HepG2 (cell line): ENCODE results near the gene PML. TPM values are rescaled to one million over a fixed set of nuclear protein-coding genes. Genes with fewer than 3 reads are reported as not detected.

Experiments used
- ATAC-seq: fragments of 200-7000 bp; cut with Tn5 transposase; 3 replicates; pipeline ENCODE4 v1.9.1; 2020; ENCODE audit warnings: mild to moderate bottlenecking, moderate library complexity
- BruUV-seq: library from RNA; stranded (reverse); fragments of 400-500 nt; replicated peaks from 2 replicates; lab custom pipeline; 2021; lab: Mats Ljungman, UMichigan
- CTCF ChIA-PET: fragments of 300-600 bp; formaldehyde crosslinking; extraction: SDS; loops from one replicate; lab custom pipeline; 2021; ENCODE audit warnings: low total read pairs, inconsistent platforms, low intra/inter-chr PET ratio; lab: Yijun Ruan, JAX
- POLR2A ChIA-PET: fragments of 350-600 bp; sonication (Branson Sonifier 250); formaldehyde crosslinking; loops from one replicate; lab custom pipeline; 2020; ENCODE audit warnings: antibody characterized with exemption, inconsistent platforms; lab: Yijun Ruan, JAX
- DNase-seq: peaks from one replicate; pipeline ENCODE4 v3.0.0-alpha.2; 2015; ENCODE audit warnings: low spot score
- FAIRE-seq: peaks from 3 replicates; lab custom pipeline; 2011; peaks lifted over from hg19 to GRCh38; lab: Jason Lieb, UNC
- H2AFZ ChIP-seq: one replicate; pipeline ENCODE4 v1.6.1; 2011; ENCODE audit warnings: low read length, inconsistent platforms
- H3K27ac ChIP-seq: fragments of 300-600 bp; 3 replicates; pipeline ENCODE4 v1.8.0; 2011; ENCODE audit warnings: mixed run types, mild to moderate bottlenecking, mixed read lengths, low read length, inconsistent platforms; ENCODE audit not compliant: insufficient read depth; ENCODE audit errors: extremely low read length
- H3K27me3 ChIP-seq, 2 experiments: fragments of 200-600 bp in 1 of 2; 2 replicates in 1 of 2; 3 replicates in 1 of 2; pipeline versions ENCODE4 v1.6.0 to v1.8.0; 2011; ENCODE audit warnings: low read length in 2 of 2, mild to moderate bottlenecking in 2 of 2, moderate library complexity in 2 of 2, inconsistent platforms in 1 of 2; ENCODE audit not compliant: insufficient read depth in 2 of 2, control insufficient read depth in 1 of 2
- H3K36me3 ChIP-seq, 2 experiments: fragments of 200-600 bp in 1 of 2; replicated peaks in 1 of 2; 2 replicates in 1 of 2; 3 replicates in 1 of 2; pipeline versions ENCODE4 v1.5.1 to v1.8.0; 2011; ENCODE audit warnings: low read length in 2 of 2, inconsistent platforms in 1 of 2; ENCODE audit not compliant: insufficient read depth in 2 of 2, control insufficient read depth in 1 of 2
- H3K4me1 ChIP-seq: 2 replicates; pipeline ENCODE4 v1.5.1; 2012; ENCODE audit warnings: low read length, inconsistent platforms; ENCODE audit not compliant: insufficient read depth
- H3K4me2 ChIP-seq: 2 replicates; pipeline ENCODE4 v1.6.0; 2011; ENCODE audit warnings: low read depth, low read length, inconsistent platforms
- H3K4me3 ChIP-seq, 3 experiments: fragments of 200-600 bp in 1 of 3; sonication (generic), shearing (Covaris generic) in 1 of 3; replicated peaks in 1 of 3; 2 replicates each; pipeline ENCODE4 v1.5.1; 2011 to 2016; ENCODE audit warnings: low read length in 3 of 3, inconsistent platforms in 2 of 3, low read depth in 2 of 3, mild to moderate bottlenecking in 2 of 3, control low read depth in 1 of 3, mixed read lengths in 1 of 3; ENCODE audit not compliant: insufficient read depth in 1 of 3
- H3K79me2 ChIP-seq: one replicate; pipeline ENCODE4 v1.6.1; 2011; ENCODE audit warnings: low read length, inconsistent platforms; ENCODE audit not compliant: insufficient read depth
- H3K9ac ChIP-seq: 2 replicates; pipeline ENCODE4 v1.6.0; 2011; ENCODE audit warnings: mild to moderate bottlenecking, low read depth, low read length, inconsistent platforms; ENCODE audit not compliant: insufficient read depth
- H3K9me3 ChIP-seq: 2 replicates; pipeline ENCODE4 v1.5.1; 2012; ENCODE audit warnings: mild to moderate bottlenecking, low read length
- H4K20me1 ChIP-seq: 2 replicates; pipeline ENCODE4 v1.6.0; 2011; ENCODE audit warnings: inconsistent platforms, mild to moderate bottlenecking, low read length, moderate library complexity; ENCODE audit not compliant: insufficient read depth
- ARNTL ChIP-seq: sonication (generic); formaldehyde crosslinking; IDR thresholded peaks from 2 replicates; pipeline ENCODE4 v1.4.0; 2020; ENCODE audit warnings: mild to moderate bottlenecking, missing genetic modification reagents
- DMTF1 ChIP-seq: sonication (generic); formaldehyde crosslinking; IDR thresholded peaks from 2 replicates; pipeline ENCODE4 v1.4.0; 2020; ENCODE audit warnings: mild to moderate bottlenecking, missing genetic modification reagents
- HDAC2 ChIP-seq: sonication (generic); formaldehyde crosslinking; IDR thresholded peaks from 2 replicates; pipeline ENCODE4 v1.4.0; 2020; ENCODE audit warnings: missing genetic modification reagents
- HNRNPUL1 ChIP-seq: fragments of 200-400 bp; formaldehyde crosslinking; IDR thresholded peaks from 2 replicates; pipeline ENCODE4 v1.6.1; 2017; ENCODE audit warnings: low read depth, mild to moderate bottlenecking, low read length, moderate library complexity
- KAT2B ChIP-seq: fragments of 150-350 bp; IDR thresholded peaks from 2 replicates; pipeline ENCODE4 v1.6.1; 2014; ENCODE audit warnings: low read depth, low read length, borderline replicate concordance
- PHF20 ChIP-seq: sonication (generic); formaldehyde crosslinking; IDR thresholded peaks from 2 replicates; pipeline ENCODE4 v1.5.0; 2020; ENCODE audit warnings: mild to moderate bottlenecking, missing genetic modification reagents
- RNF2 ChIP-seq: fragments of 450-650 bp; conservative IDR thresholded peaks from 2 replicates; pipeline ENCODE4 v1.6.1; 2016; ENCODE audit warnings: low read depth
- SALL1 ChIP-seq: sonication (generic); formaldehyde crosslinking; IDR thresholded peaks from 2 replicates; pipeline ENCODE4 v1.8.0; 2022; ENCODE audit warnings: mild to moderate bottlenecking, missing genetic modification reagents
- SIN3A ChIP-seq: IDR thresholded peaks from 2 replicates; pipeline ENCODE4 v1.6.1; 2011; ENCODE audit warnings: low read depth, mild to moderate bottlenecking, control low read depth, low read length, borderline replicate concordance
- ZNF124 ChIP-seq: sonication (generic); formaldehyde crosslinking; IDR thresholded peaks from 2 replicates; pipeline ENCODE4 v1.4.0; 2020; ENCODE audit warnings: missing genetic modification reagents
- ZNF136 ChIP-seq: sonication (generic); formaldehyde crosslinking; IDR thresholded peaks from 2 replicates; pipeline ENCODE4 v1.8.1; 2022; ENCODE audit warnings: low read depth, mild to moderate bottlenecking, moderate library complexity, missing genetic modification reagents
- ZNF530 ChIP-seq: sonication (generic); formaldehyde crosslinking; IDR thresholded peaks from 2 replicates; pipeline ENCODE4 v1.5.0; 2020; ENCODE audit warnings: low read depth, mild to moderate bottlenecking, missing genetic modification reagents
- ZNF563 ChIP-seq: sonication (generic); formaldehyde crosslinking; IDR thresholded peaks from 2 replicates; pipeline ENCODE4 v1.8.0; 2022; ENCODE audit warnings: mild to moderate bottlenecking, moderate library complexity, missing genetic modification reagents
- ZNF644 ChIP-seq: IDR thresholded peaks from 2 replicates; pipeline ENCODE4 v1.6.1; 2016; ENCODE audit warnings: low read depth
- ZNF660 ChIP-seq: sonication (generic); formaldehyde crosslinking; IDR thresholded peaks from 2 replicates; pipeline ENCODE4 v1.5.1; 2020; ENCODE audit warnings: mild to moderate bottlenecking, low read depth, missing genetic modification reagents, borderline replicate concordance
- WGBS: methylation state at CpG from one replicate; pipeline ENCODE4 v1.1.6; 2017; ENCODE audit warnings: low lambda C conversion rate; 5-methylcytosine and 5-hydroxymethylcytosine counted together
- in situ Hi-C: cut with HindIII; loops from 2 replicates; pipeline ENCODE4 v1.10.0; 2017; ENCODE audit warnings: low pct_unique_long_range_greater_than_20kb; ENCODE audit not compliant: extremely low pct_ligation_motif_present
- intact Hi-C: fragments of 100-400 bp; cut with micrococcal nuclease; formaldehyde crosslinking; loops from one replicate; pipeline ENCODE4 v1.10.0; 2022; ENCODE audit not compliant: unreplicated experiment
- polyA plus RNA-seq, 8 experiments: library from polyadenylated mRNA; depleted of rRNA in 3 of 8; stranded (reverse) in 7 of 8; unstranded in 1 of 8; fragments of >200 nt; fragmentation: Illumina TruSeq in 4 of 8; extraction: Trizol in 4 of 8; gene quantifications; 2 replicates each; pipeline versions ENCODE4 v1.2.1 to v1.2.3, GENCODE V29; 2011 to 2016; ENCODE audit warnings: low read depth in 4 of 8, missing spikeins in 1 of 8, mixed read lengths in 1 of 8; ENCODE audit not compliant: insufficient read depth in 1 of 8
- total RNA-seq, 5 experiments: library from RNA; depleted of rRNA; stranded (reverse); fragments of >200 nt; fragmentation: Illumina TruSeq; extraction: Trizol; gene quantifications; 2 replicates each; pipeline ENCODE4 v1.2.3, GENCODE V29; 2016; ENCODE audit warnings: low read depth in 1 of 5
- TF ChIP-seq, protein P1 (sequence below): sonication (generic); formaldehyde crosslinking; IDR thresholded peaks from 2 replicates; pipeline ENCODE4; 2020; ENCODE audit warnings: missing genetic modification reagents, mild to moderate bottlenecking, borderline replicate concordance

Gene PML
- total and polyA plus RNA-seq, 2 of the 13 experiments (the other 11 are each of a cell fraction or from before 2014, with no cell fraction given) = 2.9 to 3.9 TPM

DNA sequence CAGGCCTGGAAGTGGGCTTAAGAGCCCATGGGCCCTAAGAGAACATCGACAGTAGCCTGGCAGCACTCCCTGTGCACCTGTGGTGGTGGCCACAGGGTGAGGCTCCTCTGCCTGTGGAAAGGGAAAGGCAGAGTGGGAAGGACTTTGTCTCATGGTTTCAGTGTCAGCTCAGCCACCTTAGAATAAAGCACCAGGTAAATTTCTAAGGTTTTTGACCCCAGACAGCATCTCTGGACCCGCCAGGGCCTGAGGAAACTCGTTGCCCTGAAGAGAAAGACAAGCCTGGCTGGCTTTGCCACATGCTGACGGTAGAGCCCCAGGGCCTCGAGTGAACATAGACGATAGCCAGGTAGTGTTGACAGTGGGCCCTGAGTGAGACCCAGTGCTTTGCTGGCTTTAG lies 65.7 kb downstream of the PML start:
- no peak for DNase-seq
- Histone ChIP-seq H3K27me3 (no peaks in the 10 kb centered on the region), H3K4me3 (no peak overlapping the region), H3K9me3 (no peaks in the 10 kb centered on the region), H3K4me1 (no peaks in the 10 kb centered on the region), H3K9ac (no peak overlapping the region), H3K27ac (no peak overlapping the region), H3K79me2 (no peaks in the 10 kb centered on the region), H4K20me1 (no peaks in the 10 kb centered on the region), H3K4me2 (no peak overlapping the region), H3K36me3 (no peaks in the 10 kb centered on the region), H2AFZ (no peak overlapping the region)
- ChIA-PET CTCF (no interaction called here), POLR2A (no interaction called here)
- TF ChIP-seq HNRNPUL1 (no peak), ZNF530 (CRISPR knock-in tag) (no peak)
- FAIRE-seq = no peak
- in situ Hi-C loops = no loop called here
- WGBS = 7% methylated on average over 4 of the region's 6 CpGs
- intact Hi-C loops = no loop called here
- BruUV-seq = no TSS peak
- ATAC-seq = no peak

- Histone ChIP-seq H3K4me2 (no peak overlapping the region), H3K27ac (no peak overlapping the region), H3K9ac (no peak overlapping the region), H3K4me1 (no peaks in the 10 kb centered on the region), H4K20me1 (no peaks in the 10 kb centered on the region), H3K9me3 (no peaks in the 10 kb centered on the region), H3K4me3 (no peak overlapping the region), H3K36me3 (no peaks in the 10 kb centered on the region), H3K79me2 (no peaks in the 10 kb centered on the region), H3K27me3 (no peaks in the 10 kb centered on the region), H2AFZ (no peak overlapping the region)
- FAIRE-seq (no peak), DNase-seq (no peak), ATAC-seq (no peak)
- POLR2A ChIA-PET = no interaction called here
- in situ Hi-C loops = no loop called here
- intact Hi-C loops = no loop called here
- BruUV-seq = no TSS peak
- CTCF ChIA-PET = no interaction called here
- WGBS = 3% methylated on average over 3 of the region's 6 CpGs
- no peak for TF ChIP-seq HDAC2 (CRISPR knock-in tag)
- TF ChIP-seq PHF20 = no peak
- no peak for TF ChIP-seq SIN3A
- TF ChIP-seq DMTF1 (CRISPR knock-in tag) = no peak
- TF ChIP-seq, protein P1, sequence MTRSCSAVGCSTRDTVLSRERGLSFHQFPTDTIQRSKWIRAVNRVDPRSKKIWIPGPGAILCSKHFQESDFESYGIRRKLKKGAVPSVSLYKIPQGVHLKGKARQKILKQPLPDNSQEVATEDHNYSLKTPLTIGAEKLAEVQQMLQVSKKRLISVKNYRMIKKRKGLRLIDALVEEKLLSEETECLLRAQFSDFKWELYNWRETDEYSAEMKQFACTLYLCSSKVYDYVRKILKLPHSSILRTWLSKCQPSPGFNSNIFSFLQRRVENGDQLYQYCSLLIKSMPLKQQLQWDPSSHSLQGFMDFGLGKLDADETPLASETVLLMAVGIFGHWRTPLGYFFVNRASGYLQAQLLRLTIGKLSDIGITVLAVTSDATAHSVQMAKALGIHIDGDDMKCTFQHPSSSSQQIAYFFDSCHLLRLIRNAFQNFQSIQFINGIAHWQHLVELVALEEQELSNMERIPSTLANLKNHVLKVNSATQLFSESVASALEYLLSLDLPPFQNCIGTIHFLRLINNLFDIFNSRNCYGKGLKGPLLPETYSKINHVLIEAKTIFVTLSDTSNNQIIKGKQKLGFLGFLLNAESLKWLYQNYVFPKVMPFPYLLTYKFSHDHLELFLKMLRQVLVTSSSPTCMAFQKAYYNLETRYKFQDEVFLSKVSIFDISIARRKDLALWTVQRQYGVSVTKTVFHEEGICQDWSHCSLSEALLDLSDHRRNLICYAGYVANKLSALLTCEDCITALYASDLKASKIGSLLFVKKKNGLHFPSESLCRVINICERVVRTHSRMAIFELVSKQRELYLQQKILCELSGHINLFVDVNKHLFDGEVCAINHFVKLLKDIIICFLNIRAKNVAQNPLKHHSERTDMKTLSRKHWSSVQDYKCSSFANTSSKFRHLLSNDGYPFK (CRISPR knock-in tag) = no peak
- no peak for TF ChIP-seq ZNF660
- no peak for TF ChIP-seq ZNF644 (CRISPR knock-in tag)
- TF ChIP-seq ZNF563 = no peak
- no peak for TF ChIP-seq ZNF136 (CRISPR knock-in tag)
- no peak for TF ChIP-seq ZNF124
- no peak for TF ChIP-seq RNF2
- no peak for TF ChIP-seq KAT2B
- no peak for TF ChIP-seq SALL1
- no peak for TF ChIP-seq ARNTL
Measured at GRCh38 chr15:74062236-74062635, 67.7 kb downstream of the PML start.
